DMS79 (cell line): Measurements from ENCODE around the gene NUDT8.
"Not testable (repeated sequence)": the region's sequence is repeated elsewhere in the genome, so short reads cannot be mapped to it uniquely, and the experiment has no call there.

Experiments used
- DNase-seq: peaks from one replicate; lab custom pipeline; 2025; lab: John Stamatoyannopoulos, UW

NUDT8 gene

GRCh38 chr11:67642173-67643120 is 12.7 kb upstream of the NUDT8 start:
- DNase-seq, result no peak

- no peak for DNase-seq
Observed at GRCh38 chr11:67641338-67642172, 11.8 kb upstream of the NUDT8 start.

- DNase-seq, result no peak
Observed at GRCh38 chr11:67640758-67641337, 11.1 kb upstream of the NUDT8 start.

- DNase-seq, result no peak
Observed at GRCh38 chr11:67640021-67640757, 10.5 kb upstream of the NUDT8 start.

- DNase-seq, result no peak
Observed at GRCh38 chr11:67639438-67639859, 9.7 kb upstream of the NUDT8 start, which contains the start of gene TBX10. TSS of gene TBX10 (minus strand) at chr11:67639763. CDS start at chr11:67639472, 291 bp downstream.

- DNase-seq, result no peak
Observed at GRCh38 chr11:67638535-67639437, 9.0 kb upstream of the NUDT8 start.

- DNase-seq, result not testable (repeated sequence)
Observed at GRCh38 chr11:67637441-67637840, 7.7 kb upstream of the NUDT8 start.

GRCh38 chr11:67636962-67637361 is 7.2 kb upstream of the NUDT8 start:
- no peak for DNase-seq

- no peak for DNase-seq
Observed at GRCh38 chr11:67635231-67635521, 5.4 kb upstream of the NUDT8 start.

GRCh38 chr11:67634366-67635230 is 4.9 kb upstream of the NUDT8 start:
- no peak for DNase-seq

- no peak for DNase-seq
Observed at GRCh38 chr11:67633758-67634365, 4.1 kb upstream of the NUDT8 start.

GRCh38 chr11:67632982-67633755 is 3.4 kb upstream of the NUDT8 start:
- DNase-seq, result no peak

GRCh38 chr11:67632175-67632981 is 2.6 kb upstream of the NUDT8 start:
- peak; percentile 19 for DNase-seq

- DNase-seq, result no peak
Observed at GRCh38 chr11:67631853-67632174, 2.1 kb upstream of the NUDT8 start.

GRCh38 chr11:67631411-67631810 is 1.7 kb upstream of the NUDT8 start:
- DNase-seq, result no peak

- no peak for DNase-seq
Observed at GRCh38 chr11:67630943-67631331, 1.2 kb upstream of the NUDT8 start.

GRCh38 chr11:67630228-67630942 is 648 bp upstream of the NUDT8 start:
- DNase-seq, result peak; percentile 93
